Activated T-helper 1 cell treated with anti-CD3 and anti-CD28 coated beads, Interleukin-12 subunit alpha, Interleukin-12 subunit beta, Interleukin-2, Interleukin-4 antibody, amounts not matched to agents 30 ng/mL and 10 ng/mL and 1 ng/mL, durations not matched to agents 14 hours and 24 hours and 36 hours (primary cell): ENCODE results near the gene ADGRG4. TPM values are rescaled to one million over a fixed set of nuclear protein-coding genes. Genes with fewer than 3 reads are reported as not detected.
"Not testable (repeated sequence)": the region's sequence is repeated elsewhere in the genome, so short reads cannot be mapped to it uniquely, and the experiment has no call there.

Experiments
- DNase-seq: peaks from one replicate; pipeline ENCODE4 v3.0.0; 2021; ENCODE audit warnings: low spot score
- H3K27ac Mint-ChIP-seq: one replicate; pipeline ENCODE4 v1.8.0; 2021; ENCODE audit warnings: mild to moderate bottlenecking, mixed read lengths
- H3K27me3 Mint-ChIP-seq: one replicate; pipeline ENCODE4 v1.8.0; 2022; ENCODE audit warnings: mild to moderate bottlenecking, moderate library complexity, mixed read lengths; ENCODE audit not compliant: insufficient read depth
- H3K36me3 Mint-ChIP-seq: one replicate; pipeline ENCODE4 v1.8.0; 2021; ENCODE audit warnings: low read depth, mixed read lengths
- H3K4me1 Mint-ChIP-seq: one replicate; pipeline ENCODE4 v1.8.0; 2021; ENCODE audit warnings: low read depth, mixed read lengths
- H3K4me3 Mint-ChIP-seq: one replicate; pipeline ENCODE4 v1.8.0; 2021; ENCODE audit warnings: mild to moderate bottlenecking, moderate library complexity, mixed read lengths
- H3K9me3 Mint-ChIP-seq: one replicate; pipeline ENCODE4 v1.8.0; 2021; ENCODE audit warnings: mixed read lengths
- intact Hi-C: fragments of 100-400 bp; cut with micrococcal nuclease; formaldehyde crosslinking; loops from one replicate; pipeline ENCODE4 v1.15.1; 2024
- total RNA-seq: library from RNA; stranded (reverse); gene quantifications from 2 replicates; pipeline ENCODE4 v1.2.3, GENCODE V29; 2022

ADGRG4 gene, protein sequence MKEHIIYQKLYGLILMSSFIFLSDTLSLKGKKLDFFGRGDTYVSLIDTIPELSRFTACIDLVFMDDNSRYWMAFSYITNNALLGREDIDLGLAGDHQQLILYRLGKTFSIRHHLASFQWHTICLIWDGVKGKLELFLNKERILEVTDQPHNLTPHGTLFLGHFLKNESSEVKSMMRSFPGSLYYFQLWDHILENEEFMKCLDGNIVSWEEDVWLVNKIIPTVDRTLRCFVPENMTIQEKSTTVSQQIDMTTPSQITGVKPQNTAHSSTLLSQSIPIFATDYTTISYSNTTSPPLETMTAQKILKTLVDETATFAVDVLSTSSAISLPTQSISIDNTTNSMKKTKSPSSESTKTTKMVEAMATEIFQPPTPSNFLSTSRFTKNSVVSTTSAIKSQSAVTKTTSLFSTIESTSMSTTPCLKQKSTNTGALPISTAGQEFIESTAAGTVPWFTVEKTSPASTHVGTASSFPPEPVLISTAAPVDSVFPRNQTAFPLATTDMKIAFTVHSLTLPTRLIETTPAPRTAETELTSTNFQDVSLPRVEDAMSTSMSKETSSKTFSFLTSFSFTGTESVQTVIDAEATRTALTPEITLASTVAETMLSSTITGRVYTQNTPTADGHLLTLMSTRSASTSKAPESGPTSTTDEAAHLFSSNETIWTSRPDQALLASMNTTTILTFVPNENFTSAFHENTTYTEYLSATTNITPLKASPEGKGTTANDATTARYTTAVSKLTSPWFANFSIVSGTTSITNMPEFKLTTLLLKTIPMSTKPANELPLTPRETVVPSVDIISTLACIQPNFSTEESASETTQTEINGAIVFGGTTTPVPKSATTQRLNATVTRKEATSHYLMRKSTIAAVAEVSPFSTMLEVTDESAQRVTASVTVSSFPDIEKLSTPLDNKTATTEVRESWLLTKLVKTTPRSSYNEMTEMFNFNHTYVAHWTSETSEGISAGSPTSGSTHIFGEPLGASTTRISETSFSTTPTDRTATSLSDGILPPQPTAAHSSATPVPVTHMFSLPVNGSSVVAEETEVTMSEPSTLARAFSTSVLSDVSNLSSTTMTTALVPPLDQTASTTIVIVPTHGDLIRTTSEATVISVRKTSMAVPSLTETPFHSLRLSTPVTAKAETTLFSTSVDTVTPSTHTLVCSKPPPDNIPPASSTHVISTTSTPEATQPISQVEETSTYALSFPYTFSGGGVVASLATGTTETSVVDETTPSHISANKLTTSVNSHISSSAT (N-terminal part only)
- not detected in 2 replicates for total RNA-seq

GRCh38 chrX:136300721-136301120 is at the start of gene ADGRG4:
TSS of gene ADGRG4 (plus strand) at chrX:136300963. CDS start at chrX:136308778, 7,815 bp downstream.
- H3K36me3 Mint-ChIP-seq, H3K4me1 Mint-ChIP-seq, intact Hi-C loops, H3K4me3 Mint-ChIP-seq, H3K27me3 Mint-ChIP-seq, H3K9me3 Mint-ChIP-seq, DNase-seq, H3K27ac Mint-ChIP-seq: not testable (repeated sequence)

DNA sequence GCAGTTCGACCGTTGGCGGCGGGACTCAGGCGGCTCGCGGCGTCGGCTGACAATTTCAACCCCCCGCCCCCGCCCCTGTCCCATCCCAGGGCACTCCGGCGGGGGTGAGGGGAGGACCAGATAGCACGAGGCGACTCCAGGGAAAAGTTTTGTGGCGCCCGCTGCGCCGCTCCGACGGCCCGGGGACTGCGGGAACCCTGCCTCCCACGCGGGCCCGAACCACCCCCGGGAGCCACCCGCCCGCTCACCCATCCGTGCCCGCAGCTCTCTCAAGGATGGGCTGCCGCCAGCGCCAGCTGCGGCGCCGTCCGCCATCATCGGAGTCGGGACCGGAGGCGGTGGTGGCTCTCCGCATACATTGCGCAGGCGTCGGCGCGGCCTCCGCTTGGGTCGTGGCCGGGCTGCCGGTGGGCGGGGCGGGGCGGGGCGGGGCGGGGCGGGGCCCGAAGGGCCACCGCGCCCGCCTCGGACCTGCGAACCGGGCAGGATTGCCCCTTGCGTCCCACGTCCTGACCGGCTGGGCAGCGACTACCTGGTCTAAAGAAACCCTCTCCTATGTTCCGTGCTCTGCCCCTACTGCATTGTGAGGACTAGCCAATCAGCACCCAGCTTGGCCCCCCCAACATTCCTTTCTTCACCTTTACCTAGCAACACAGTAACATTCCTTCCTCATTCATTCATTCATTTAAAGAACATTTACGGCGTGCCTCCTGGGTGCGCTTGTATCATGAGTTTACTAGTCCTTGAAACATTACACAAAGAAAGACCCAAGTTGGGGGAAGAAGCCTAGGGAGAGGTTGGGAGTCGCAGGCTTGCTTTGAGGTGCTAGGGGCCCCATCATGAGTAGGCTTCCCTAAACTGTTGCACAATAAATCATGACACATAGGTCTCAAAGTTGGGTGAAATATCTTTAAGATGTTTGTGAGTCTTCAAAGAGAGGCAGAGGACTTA is 49.4 kb upstream of the ADGRG4 start, which contains the start of gene MAP7D3:
Gene MAP7D3, minus strand, starts transcription at position 360 of the 951 bp plus-strand sequence. Its CDS starts 42 bp downstream, at position 318.
- Mint-ChIP-seq H3K9me3 (no peaks in the 10 kb centered on the region), H3K27me3 (no peaks in the 10 kb centered on the region), H3K36me3 (no peaks in the 10 kb centered on the region), H3K4me3 (peak within 1 kb of the TSS; percentile 87), H3K27ac (peak within 1 kb of the TSS; percentile 94), H3K4me1 (peaks cover 16% of the 10 kb centered on the region)
- intact Hi-C loops = loop anchor here (1.0 to 10.0 kb wide), 5 partner anchors 8 to 443 kb away; partner anchors contain the start of genes MMGT1 and SLC9A6
- DNase-seq = peak; percentile 61

GRCh38 chrX:136255541-136255940 is 45.2 kb upstream of the ADGRG4 start:
- no peak overlapping the region for H3K27ac Mint-ChIP-seq
- no peak for DNase-seq
- intact Hi-C loops = loop anchor here (10.0 kb wide), 1 partner anchor 439 kb away; no protein-coding TSS in a partner anchor
- H3K36me3 Mint-ChIP-seq = no peaks in the 10 kb centered on the region
- no peak overlapping the region for H3K4me3 Mint-ChIP-seq
- H3K9me3 Mint-ChIP-seq = no peaks in the 10 kb centered on the region
- H3K4me1 Mint-ChIP-seq = peaks cover 20% of the 10 kb centered on the region
- no peaks in the 10 kb centered on the region for H3K27me3 Mint-ChIP-seq

- intact Hi-C loops = loop anchor here (10.0 kb wide), 1 partner anchor 439 kb away; no protein-coding TSS in a partner anchor
- no peaks in the 10 kb centered on the region for H3K9me3 Mint-ChIP-seq
- H3K4me1 Mint-ChIP-seq = peaks cover 25% of the 10 kb centered on the region
- no peak overlapping the region for H3K4me3 Mint-ChIP-seq
- no peaks in the 10 kb centered on the region for H3K36me3 Mint-ChIP-seq
- H3K27me3 Mint-ChIP-seq = no peaks in the 10 kb centered on the region
- DNase-seq = no peak
- no peak overlapping the region for H3K27ac Mint-ChIP-seq
Observed at GRCh38 chrX:136256026-136256425, 44.7 kb upstream of the ADGRG4 start.

DNA sequence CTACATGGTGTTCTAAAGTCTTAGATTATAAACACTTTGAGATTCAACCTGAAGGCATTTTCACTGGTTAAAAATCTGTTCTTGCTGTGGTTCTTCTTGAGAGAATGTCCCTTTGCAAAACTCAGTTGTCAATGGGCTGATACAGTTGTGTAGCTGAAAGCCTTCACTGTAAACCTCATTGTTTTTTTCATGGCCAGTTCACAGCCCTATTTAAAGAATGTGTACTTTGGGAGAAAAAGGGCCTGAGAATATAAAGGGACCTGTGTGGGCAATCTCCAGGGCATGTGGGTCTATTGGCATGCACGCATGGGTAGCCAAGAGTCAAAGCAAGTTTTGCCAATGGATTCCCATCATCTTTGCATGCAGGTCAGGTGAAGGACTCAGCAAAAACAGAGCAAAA is 41.8 kb upstream of the ADGRG4 start:
- no peak for DNase-seq
- Mint-ChIP-seq H3K36me3 (no peaks in the 10 kb centered on the region), H3K4me1 (peaks cover 18% of the 10 kb centered on the region), H3K27me3 (no peaks in the 10 kb centered on the region), H3K4me3 (no peak overlapping the region), H3K9me3 (no peaks in the 10 kb centered on the region), H3K27ac (no peak overlapping the region)
- intact Hi-C loops = loop anchor here (1.0 to 10.0 kb wide), 2 partner anchors 8 to 436 kb away; partner anchors contain the start of gene MAP7D3

GRCh38 chrX:136259543-136259942 is 41.2 kb upstream of the ADGRG4 start:
- intact Hi-C loops = loop anchor here (1.0 to 10.0 kb wide), 2 partner anchors 8 to 435 kb away; partner anchors contain the start of gene MAP7D3
- Mint-ChIP-seq H3K27ac (peak overlapping the region; percentile 81), H3K9me3 (no peaks in the 10 kb centered on the region), H3K4me3 (no peak overlapping the region), H3K36me3 (no peaks in the 10 kb centered on the region), H3K4me1 (peaks cover 18% of the 10 kb centered on the region), H3K27me3 (no peaks in the 10 kb centered on the region)
- DNase-seq = peak; percentile 9

DNA sequence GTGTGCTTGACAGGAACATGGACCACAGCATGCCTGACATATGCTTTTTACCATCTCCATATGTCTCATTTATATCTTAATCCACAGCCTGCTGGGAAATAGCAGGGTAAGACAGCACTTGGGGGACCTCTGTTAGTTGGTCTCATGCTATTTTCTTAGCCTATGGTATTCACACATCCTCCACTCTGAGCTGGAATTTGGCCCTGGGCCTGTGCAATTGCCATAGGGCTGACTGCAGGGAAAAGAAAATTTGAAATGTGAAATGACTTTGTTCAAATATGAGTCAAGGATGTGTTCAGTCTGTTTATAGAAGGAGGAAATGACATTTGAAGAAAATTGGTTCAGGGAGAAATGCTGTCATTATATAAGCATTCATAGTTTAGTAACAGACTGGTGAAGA is 40.0 kb upstream of the ADGRG4 start:
- no peaks in the 10 kb centered on the region for H3K36me3 Mint-ChIP-seq
- peaks cover 18% of the 10 kb centered on the region for H3K4me1 Mint-ChIP-seq
- H3K27ac Mint-ChIP-seq = no peak overlapping the region
- H3K9me3 Mint-ChIP-seq = no peaks in the 10 kb centered on the region
- no peak overlapping the region for H3K4me3 Mint-ChIP-seq
- DNase-seq = no peak
- no peaks in the 10 kb centered on the region for H3K27me3 Mint-ChIP-seq
- intact Hi-C loops = no loop called here

DNA sequence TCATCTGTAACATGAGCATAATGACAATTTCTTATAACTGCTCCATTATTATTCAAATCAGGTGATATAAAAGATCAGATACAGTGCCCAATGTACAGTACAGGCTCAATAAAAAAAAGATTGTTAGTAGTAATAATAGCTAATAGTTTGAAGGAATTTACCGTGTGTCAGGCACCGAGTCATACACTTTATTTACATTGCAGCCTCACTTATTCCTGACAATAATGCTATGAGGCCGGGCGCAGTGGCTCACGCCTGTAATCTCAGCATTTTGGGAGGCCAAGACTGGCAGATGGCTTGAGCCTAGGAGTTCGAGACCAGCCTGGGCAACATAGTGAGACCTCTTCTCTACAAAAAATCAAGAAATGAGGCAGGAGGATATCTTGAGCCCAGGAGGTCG is 39.4 kb upstream of the ADGRG4 start:
- Mint-ChIP-seq H3K36me3 (no peaks in the 10 kb centered on the region), H3K27me3 (no peaks in the 10 kb centered on the region), H3K4me1 (peaks cover 18% of the 10 kb centered on the region), H3K4me3 (no peak overlapping the region), H3K27ac (no peak overlapping the region), H3K9me3 (no peaks in the 10 kb centered on the region)
- intact Hi-C loops = no loop called here
- DNase-seq = no peak

DNA sequence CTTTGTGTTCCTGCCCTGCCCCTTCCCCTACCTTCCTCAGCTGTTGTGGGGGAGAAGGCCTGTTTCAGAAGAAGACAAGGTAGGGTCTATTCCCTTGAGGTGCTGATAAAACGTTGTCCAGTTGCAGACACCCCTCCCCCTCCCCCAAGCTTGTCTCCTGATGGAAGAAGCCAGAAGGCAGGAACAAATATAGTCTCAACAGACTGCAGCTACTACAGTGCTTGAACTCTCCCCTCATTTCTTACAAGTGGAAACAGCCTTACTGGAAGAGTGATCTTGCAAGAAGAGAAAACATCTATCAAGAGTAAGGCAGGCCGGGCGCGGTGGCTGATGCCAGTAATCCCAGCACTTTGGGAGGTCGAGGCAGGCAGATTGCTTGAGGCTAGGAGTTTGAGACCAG is 38.5 kb upstream of the ADGRG4 start:
- Mint-ChIP-seq H3K27me3 (no peaks in the 10 kb centered on the region), H3K4me3 (no peak overlapping the region), H3K27ac (no peak overlapping the region), H3K4me1 (peaks cover 18% of the 10 kb centered on the region), H3K9me3 (no peaks in the 10 kb centered on the region), H3K36me3 (no peaks in the 10 kb centered on the region)
- intact Hi-C loops = no loop called here
- DNase-seq = no peak

GRCh38 chrX:136262812-136263315 is 37.9 kb upstream of the ADGRG4 start:
- no peak overlapping the region for H3K4me3 Mint-ChIP-seq
- peaks cover 18% of the 10 kb centered on the region for H3K4me1 Mint-ChIP-seq
- H3K36me3 Mint-ChIP-seq = no peaks in the 10 kb centered on the region
- no peak overlapping the region for H3K27ac Mint-ChIP-seq
- H3K9me3 Mint-ChIP-seq = no peaks in the 10 kb centered on the region
- no peak for DNase-seq
- H3K27me3 Mint-ChIP-seq = no peaks in the 10 kb centered on the region
- intact Hi-C loops = no loop called here

DNA sequence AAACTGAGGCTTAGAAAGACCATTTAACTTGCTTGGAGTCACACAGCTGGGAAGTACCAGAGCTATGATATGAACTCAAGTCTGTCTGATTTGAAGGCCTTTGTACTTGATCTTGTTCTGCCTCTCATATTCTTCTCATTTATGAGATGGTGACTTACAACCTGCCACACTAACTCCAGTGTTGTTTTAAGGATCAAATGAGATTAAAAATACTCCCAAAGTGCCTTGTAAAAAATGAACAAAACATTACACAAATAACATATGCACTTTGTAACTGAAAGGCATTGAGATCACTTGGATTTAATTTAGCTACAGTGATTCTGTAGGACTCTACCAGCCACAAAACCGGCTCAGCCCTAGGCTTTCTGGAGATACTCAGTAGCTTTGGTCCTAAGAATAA is 33.9 kb upstream of the ADGRG4 start:
- Mint-ChIP-seq H3K27me3 (no peaks in the 10 kb centered on the region), H3K36me3 (no peaks in the 10 kb centered on the region), H3K27ac (no peak overlapping the region), H3K9me3 (no peaks in the 10 kb centered on the region), H3K4me3 (no peak overlapping the region), H3K4me1 (no peaks in the 10 kb centered on the region)
- DNase-seq = no peak
- intact Hi-C loops = no loop called here
